WTC11 (cell line): ENCODE measurements around the gene MYO15B. TPM values are rescaled to one million over a fixed set of nuclear protein-coding genes. Genes with fewer than 3 reads are reported as not detected.

Experiments used
- ATAC-seq: fragments of 200-7000 bp; cut with Tn5 transposase; 2 replicates; pipeline ENCODE4 v1.10.0; 2021; ENCODE audit warnings: mild to moderate bottlenecking, moderate library complexity
- CTCF ChIA-PET: fragments of 300-600 bp; sonication (Branson Sonifier 250); formaldehyde crosslinking; loops from one replicate; lab custom pipeline; 2021; ENCODE audit warnings: antibody characterized with exemption; lab: Charles Lee
- POLR2A ChIA-PET: fragments of 350-600 bp; sonication (Branson Sonifier 250); formaldehyde crosslinking; loops from one replicate; lab custom pipeline; 2021; ENCODE audit warnings: antibody characterized with exemption; lab: Charles Lee
- DNase-seq: peaks from one replicate; pipeline ENCODE4 v3.0.0; 2021; ENCODE audit warnings: low spot score
- H3K27ac Mint-ChIP-seq: 2 replicates; pipeline ENCODE4 v1.8.0; 2021; ENCODE audit warnings: mixed read lengths
- H3K27me3 Mint-ChIP-seq: 2 replicates; pipeline ENCODE4 v1.8.0; 2021; ENCODE audit warnings: low read depth, mild to moderate bottlenecking, moderate library complexity, mixed read lengths
- H3K36me3 Mint-ChIP-seq: 2 replicates; pipeline ENCODE4 v1.8.0; 2021; ENCODE audit warnings: mixed read lengths
- H3K4me1 Mint-ChIP-seq: 2 replicates; pipeline ENCODE4 v1.8.0; 2022; ENCODE audit warnings: mixed read lengths
- H3K4me3 Mint-ChIP-seq: 2 replicates; pipeline ENCODE4 v1.8.0; 2021; ENCODE audit warnings: mild to moderate bottlenecking, moderate library complexity, mixed read lengths
- H3K9me3 Mint-ChIP-seq: 2 replicates; pipeline ENCODE4 v1.8.0; 2021; ENCODE audit warnings: mixed read lengths
- CREB1 ChIP-seq: sonication (generic); formaldehyde crosslinking; IDR thresholded peaks from 2 replicates; pipeline ENCODE4 v1.8.0; 2023; ENCODE audit warnings: mild to moderate bottlenecking, missing genetic modification reagents
- CREM ChIP-seq: sonication (generic); formaldehyde crosslinking; IDR thresholded peaks from 2 replicates; pipeline ENCODE4 v1.8.1; 2022; ENCODE audit warnings: mild to moderate bottlenecking, missing genetic modification reagents, moderate library complexity
- ELF4 ChIP-seq: sonication (generic); formaldehyde crosslinking; IDR thresholded peaks from 2 replicates; pipeline ENCODE4 v1.8.1; 2022; ENCODE audit warnings: low read depth, mild to moderate bottlenecking, moderate library complexity, missing genetic modification reagents
- ESRRA ChIP-seq: sonication (generic); formaldehyde crosslinking; IDR thresholded peaks from 2 replicates; pipeline ENCODE4 v1.8.1; 2022; ENCODE audit warnings: mild to moderate bottlenecking, missing genetic modification reagents, borderline replicate concordance
- GRHL2 ChIP-seq: fragments of 250-450 bp; sonication (Bioruptor Pico); IDR thresholded peaks from 2 replicates; pipeline ENCODE4 v1.8.0; 2022; ENCODE audit warnings: mild to moderate bottlenecking, moderate library complexity; ENCODE audit not compliant: insufficient replicate concordance, severe bottlenecking
- NFE2L1 ChIP-seq: sonication (generic); formaldehyde crosslinking; IDR thresholded peaks from 2 replicates; pipeline ENCODE4 v1.8.1; 2023; ENCODE audit warnings: missing genetic modification reagents
- PRRX2 ChIP-seq: fragments of 250-450 bp; sonication (Bioruptor Pico); IDR thresholded peaks from 2 replicates; pipeline ENCODE4 v1.8.0; 2021; ENCODE audit warnings: mild to moderate bottlenecking
- SMAD4 ChIP-seq: sonication (generic); formaldehyde crosslinking; IDR thresholded peaks from 2 replicates; pipeline ENCODE4 v1.8.0; 2022; ENCODE audit warnings: mild to moderate bottlenecking, missing genetic modification reagents
- SOX15 ChIP-seq: fragments of 250-450 bp; sonication (Bioruptor Pico); IDR thresholded peaks from 2 replicates; pipeline ENCODE4 v1.9.0; 2021; ENCODE audit warnings: mild to moderate bottlenecking
- TP53 ChIP-seq: sonication (generic); formaldehyde crosslinking; IDR thresholded peaks from 2 replicates; pipeline ENCODE4 v1.8.1; 2023; ENCODE audit warnings: mild to moderate bottlenecking, missing genetic modification reagents
- ZNF121 ChIP-seq: sonication (generic); formaldehyde crosslinking; IDR thresholded peaks from 2 replicates; pipeline ENCODE4 v1.8.0; 2023; ENCODE audit warnings: missing genetic modification reagents
- ZNF317 ChIP-seq: sonication (generic); formaldehyde crosslinking; IDR thresholded peaks from 2 replicates; pipeline ENCODE4 v1.8.1; 2023; ENCODE audit warnings: low read depth, mild to moderate bottlenecking, moderate library complexity, missing genetic modification reagents, borderline replicate concordance
- total RNA-seq: library from RNA; stranded (reverse); gene quantifications from 3 replicates; pipeline ENCODE4 v1.2.3, GENCODE V29; 2021
- TF ChIP-seq, protein P1 (sequence below): sonication (generic); formaldehyde crosslinking; conservative IDR thresholded peaks from 2 replicates; pipeline ENCODE4 v1.8.1; 2023; ENCODE audit warnings: mild to moderate bottlenecking, low read depth, missing genetic modification reagents, moderate library complexity
- TF ChIP-seq, protein P2 (sequence below): sonication (generic); formaldehyde crosslinking; IDR thresholded peaks from 2 replicates; pipeline ENCODE4 v1.8.1; 2022; ENCODE audit warnings: mild to moderate bottlenecking, moderate library complexity, missing genetic modification reagents
- TF ChIP-seq, protein P3 (sequence below): sonication (generic); formaldehyde crosslinking; IDR thresholded peaks from 2 replicates; pipeline ENCODE4 v1.8.0; 2022; ENCODE audit warnings: mild to moderate bottlenecking, missing genetic modification reagents
- TF ChIP-seq, protein P4 (sequence below): sonication (generic); formaldehyde crosslinking; IDR thresholded peaks from 2 replicates; pipeline ENCODE4 v1.8.0; 2022; ENCODE audit warnings: mild to moderate bottlenecking, missing genetic modification reagents
- TF ChIP-seq, protein P5 (sequence below): sonication (generic); formaldehyde crosslinking; IDR thresholded peaks from 2 replicates; pipeline ENCODE4 v1.8.1; 2023; ENCODE audit warnings: mild to moderate bottlenecking, moderate library complexity, missing genetic modification reagents
- TF ChIP-seq, protein P6 (sequence below): fragments of 250-450 bp; sonication (Bioruptor Pico); IDR thresholded peaks from 2 replicates; pipeline ENCODE4 v1.9.0; 2021; ENCODE audit warnings: mild to moderate bottlenecking, borderline replicate concordance
- TF ChIP-seq, protein P7 (sequence below): sonication (generic); formaldehyde crosslinking; IDR thresholded peaks from 2 replicates; pipeline ENCODE4 v1.8.1; 2022; ENCODE audit warnings: missing genetic modification reagents, borderline replicate concordance

MYO15B gene
- total RNA-seq, 1 experiment from 2014 or later: 35.6 TPM

DNA sequence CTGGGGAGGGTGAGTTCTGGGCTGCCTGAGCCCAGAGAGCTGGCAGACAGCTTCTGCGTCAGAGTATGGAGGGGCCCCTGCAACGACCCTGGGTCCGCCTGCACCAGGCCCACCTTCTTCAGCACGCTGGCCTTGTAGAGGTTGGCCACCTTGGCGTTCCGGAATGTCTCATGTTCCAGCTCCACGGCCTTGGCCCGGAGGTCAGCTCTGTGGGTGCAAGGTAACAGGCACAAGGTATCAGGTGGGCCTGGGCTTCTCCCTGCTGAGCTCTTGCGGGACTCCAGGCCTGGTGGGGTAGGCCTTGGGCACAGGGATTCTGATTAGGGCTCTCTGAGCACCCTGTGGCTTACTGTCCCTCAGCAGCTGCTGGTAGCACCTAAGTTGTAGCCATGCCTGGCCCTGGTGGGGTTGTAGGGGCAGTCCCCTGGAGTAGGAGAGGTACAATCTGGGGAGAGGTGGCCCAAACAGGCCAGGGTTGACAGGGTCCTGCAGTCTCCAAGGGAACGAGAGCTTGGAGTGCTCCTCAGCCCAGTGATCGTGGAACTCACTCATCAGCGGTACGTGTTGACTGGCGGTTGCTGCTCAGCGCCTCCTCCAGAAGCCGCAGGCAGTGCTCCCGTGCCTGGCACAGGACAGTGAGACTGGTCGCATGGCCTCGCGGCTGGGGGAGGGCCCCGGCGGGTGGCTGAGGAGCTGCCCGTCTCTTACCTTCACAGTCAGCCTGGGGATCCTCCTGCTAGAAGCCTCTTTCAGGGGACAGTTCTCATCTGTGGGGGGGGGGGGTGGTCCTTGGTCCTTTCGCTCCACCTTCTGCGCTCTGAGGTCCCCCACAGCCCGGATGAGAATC, 42.7 kb downstream of the MYO15B start (continued):
- TF ChIP-seq ZNF317 (CRISPR knock-in tag) (no peak), ESRRA (CRISPR knock-in tag) (no peak), ELF4 (CRISPR knock-in tag) (no peak), TP53 (no peak), CREM (CRISPR knock-in tag) (no peak)
- TF ChIP-seq, protein P1, sequence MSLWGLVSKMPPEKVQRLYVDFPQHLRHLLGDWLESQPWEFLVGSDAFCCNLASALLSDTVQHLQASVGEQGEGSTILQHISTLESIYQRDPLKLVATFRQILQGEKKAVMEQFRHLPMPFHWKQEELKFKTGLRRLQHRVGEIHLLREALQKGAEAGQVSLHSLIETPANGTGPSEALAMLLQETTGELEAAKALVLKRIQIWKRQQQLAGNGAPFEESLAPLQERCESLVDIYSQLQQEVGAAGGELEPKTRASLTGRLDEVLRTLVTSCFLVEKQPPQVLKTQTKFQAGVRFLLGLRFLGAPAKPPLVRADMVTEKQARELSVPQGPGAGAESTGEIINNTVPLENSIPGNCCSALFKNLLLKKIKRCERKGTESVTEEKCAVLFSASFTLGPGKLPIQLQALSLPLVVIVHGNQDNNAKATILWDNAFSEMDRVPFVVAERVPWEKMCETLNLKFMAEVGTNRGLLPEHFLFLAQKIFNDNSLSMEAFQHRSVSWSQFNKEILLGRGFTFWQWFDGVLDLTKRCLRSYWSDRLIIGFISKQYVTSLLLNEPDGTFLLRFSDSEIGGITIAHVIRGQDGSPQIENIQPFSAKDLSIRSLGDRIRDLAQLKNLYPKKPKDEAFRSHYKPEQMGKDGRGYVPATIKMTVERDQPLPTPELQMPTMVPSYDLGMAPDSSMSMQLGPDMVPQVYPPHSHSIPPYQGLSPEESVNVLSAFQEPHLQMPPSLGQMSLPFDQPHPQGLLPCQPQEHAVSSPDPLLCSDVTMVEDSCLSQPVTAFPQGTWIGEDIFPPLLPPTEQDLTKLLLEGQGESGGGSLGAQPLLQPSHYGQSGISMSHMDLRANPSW (CRISPR knock-in tag): no peak
- TF ChIP-seq, protein P2, sequence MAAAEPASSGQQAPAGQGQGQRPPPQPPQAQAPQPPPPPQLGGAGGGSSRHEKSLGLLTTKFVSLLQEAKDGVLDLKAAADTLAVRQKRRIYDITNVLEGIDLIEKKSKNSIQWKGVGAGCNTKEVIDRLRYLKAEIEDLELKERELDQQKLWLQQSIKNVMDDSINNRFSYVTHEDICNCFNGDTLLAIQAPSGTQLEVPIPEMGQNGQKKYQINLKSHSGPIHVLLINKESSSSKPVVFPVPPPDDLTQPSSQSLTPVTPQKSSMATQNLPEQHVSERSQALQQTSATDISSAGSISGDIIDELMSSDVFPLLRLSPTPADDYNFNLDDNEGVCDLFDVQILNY (CRISPR knock-in tag): no peak
- TF ChIP-seq, protein P3, sequence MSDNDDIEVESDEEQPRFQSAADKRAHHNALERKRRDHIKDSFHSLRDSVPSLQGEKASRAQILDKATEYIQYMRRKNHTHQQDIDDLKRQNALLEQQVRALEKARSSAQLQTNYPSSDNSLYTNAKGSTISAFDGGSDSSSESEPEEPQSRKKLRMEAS (CRISPR knock-in tag): no peak
- TF ChIP-seq, all 79 proteins: peak for 0

DNA sequence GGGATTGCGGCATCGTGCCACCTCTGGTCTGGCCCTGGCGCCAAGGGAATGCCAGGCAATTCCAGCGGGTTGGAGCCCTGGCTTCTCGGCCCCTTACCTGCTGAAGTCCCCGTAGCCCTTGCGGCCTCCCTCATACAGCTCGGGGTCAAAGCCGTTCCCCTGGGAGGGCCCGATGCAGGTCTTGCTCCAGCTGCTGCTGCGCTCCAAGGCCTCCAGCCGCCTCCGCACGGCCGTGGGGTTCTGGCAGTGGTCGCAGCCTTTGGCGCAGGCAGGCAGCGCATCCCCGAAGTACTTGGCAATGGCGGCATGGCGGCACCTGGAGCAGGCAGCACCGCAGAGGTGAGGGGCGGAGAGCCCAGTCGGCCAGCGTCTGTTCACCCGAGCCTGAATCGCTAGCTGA, 43.8 kb downstream of the MYO15B start:
- H3K4me1 Mint-ChIP-seq: peaks cover 11% of the 10 kb centered on the region
- H3K27ac Mint-ChIP-seq: no peak overlapping the region
- no peaks in the 10 kb centered on the region for H3K9me3 Mint-ChIP-seq
- no peak for DNase-seq
- ATAC-seq: no peak
- no peaks in the 10 kb centered on the region for H3K36me3 Mint-ChIP-seq
- no peak overlapping the region for H3K4me3 Mint-ChIP-seq
- ChIA-PET POLR2A (no interaction called here), CTCF (interaction anchor here (0.6 to 11.9 kb wide), 5 partner anchors 11 to 134 kb away, joined by 3 to 456 read pairs (median 24); a partner anchor contains a TSS)
- TF ChIP-seq, protein P4, sequence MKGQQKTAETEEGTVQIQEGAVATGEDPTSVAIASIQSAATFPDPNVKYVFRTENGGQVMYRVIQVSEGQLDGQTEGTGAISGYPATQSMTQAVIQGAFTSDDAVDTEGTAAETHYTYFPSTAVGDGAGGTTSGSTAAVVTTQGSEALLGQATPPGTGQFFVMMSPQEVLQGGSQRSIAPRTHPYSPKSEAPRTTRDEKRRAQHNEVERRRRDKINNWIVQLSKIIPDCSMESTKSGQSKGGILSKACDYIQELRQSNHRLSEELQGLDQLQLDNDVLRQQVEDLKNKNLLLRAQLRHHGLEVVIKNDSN (CRISPR knock-in tag): no peak
- TF ChIP-seq GRHL2 (no peak), SMAD4 (CRISPR knock-in tag) (no peak), CREB1 (CRISPR knock-in tag) (no peak), SOX15 (CRISPR knock-in tag) (no peak), ZNF121 (CRISPR knock-in tag) (no peak), PRRX2 (no peak), NFE2L1 (no peak)
- TF ChIP-seq, protein P5, sequence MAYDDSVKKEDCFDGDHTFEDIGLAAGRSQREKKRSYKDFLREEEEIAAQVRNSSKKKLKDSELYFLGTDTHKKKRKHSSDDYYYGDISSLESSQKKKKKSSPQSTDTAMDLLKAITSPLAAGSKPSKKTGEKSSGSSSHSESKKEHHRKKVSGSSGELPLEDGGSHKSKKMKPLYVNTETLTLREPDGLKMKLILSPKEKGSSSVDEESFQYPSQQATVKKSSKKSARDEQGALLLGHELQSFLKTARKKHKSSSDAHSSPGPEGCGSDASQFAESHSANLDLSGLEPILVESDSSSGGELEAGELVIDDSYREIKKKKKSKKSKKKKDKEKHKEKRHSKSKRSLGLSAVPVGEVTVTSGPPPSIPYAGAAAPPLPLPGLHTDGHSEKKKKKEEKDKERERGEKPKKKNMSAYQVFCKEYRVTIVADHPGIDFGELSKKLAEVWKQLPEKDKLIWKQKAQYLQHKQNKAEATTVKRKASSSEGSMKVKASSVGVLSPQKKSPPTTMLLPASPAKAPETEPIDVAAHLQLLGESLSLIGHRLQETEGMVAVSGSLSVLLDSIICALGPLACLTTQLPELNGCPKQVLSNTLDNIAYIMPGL (CRISPR knock-in tag): no peak
- TF ChIP-seq, protein P6, sequence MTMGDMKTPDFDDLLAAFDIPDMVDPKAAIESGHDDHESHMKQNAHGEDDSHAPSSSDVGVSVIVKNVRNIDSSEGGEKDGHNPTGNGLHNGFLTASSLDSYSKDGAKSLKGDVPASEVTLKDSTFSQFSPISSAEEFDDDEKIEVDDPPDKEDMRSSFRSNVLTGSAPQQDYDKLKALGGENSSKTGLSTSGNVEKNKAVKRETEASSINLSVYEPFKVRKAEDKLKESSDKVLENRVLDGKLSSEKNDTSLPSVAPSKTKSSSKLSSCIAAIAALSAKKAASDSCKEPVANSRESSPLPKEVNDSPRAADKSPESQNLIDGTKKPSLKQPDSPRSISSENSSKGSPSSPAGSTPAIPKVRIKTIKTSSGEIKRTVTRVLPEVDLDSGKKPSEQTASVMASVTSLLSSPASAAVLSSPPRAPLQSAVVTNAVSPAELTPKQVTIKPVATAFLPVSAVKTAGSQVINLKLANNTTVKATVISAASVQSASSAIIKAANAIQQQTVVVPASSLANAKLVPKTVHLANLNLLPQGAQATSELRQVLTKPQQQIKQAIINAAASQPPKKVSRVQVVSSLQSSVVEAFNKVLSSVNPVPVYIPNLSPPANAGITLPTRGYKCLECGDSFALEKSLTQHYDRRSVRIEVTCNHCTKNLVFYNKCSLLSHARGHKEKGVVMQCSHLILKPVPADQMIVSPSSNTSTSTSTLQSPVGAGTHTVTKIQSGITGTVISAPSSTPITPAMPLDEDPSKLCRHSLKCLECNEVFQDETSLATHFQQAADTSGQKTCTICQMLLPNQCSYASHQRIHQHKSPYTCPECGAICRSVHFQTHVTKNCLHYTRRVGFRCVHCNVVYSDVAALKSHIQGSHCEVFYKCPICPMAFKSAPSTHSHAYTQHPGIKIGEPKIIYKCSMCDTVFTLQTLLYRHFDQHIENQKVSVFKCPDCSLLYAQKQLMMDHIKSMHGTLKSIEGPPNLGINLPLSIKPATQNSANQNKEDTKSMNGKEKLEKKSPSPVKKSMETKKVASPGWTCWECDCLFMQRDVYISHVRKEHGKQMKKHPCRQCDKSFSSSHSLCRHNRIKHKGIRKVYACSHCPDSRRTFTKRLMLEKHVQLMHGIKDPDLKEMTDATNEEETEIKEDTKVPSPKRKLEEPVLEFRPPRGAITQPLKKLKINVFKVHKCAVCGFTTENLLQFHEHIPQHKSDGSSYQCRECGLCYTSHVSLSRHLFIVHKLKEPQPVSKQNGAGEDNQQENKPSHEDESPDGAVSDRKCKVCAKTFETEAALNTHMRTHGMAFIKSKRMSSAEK (CRISPR knock-in tag): no peak
- TF ChIP-seq, protein P7, sequence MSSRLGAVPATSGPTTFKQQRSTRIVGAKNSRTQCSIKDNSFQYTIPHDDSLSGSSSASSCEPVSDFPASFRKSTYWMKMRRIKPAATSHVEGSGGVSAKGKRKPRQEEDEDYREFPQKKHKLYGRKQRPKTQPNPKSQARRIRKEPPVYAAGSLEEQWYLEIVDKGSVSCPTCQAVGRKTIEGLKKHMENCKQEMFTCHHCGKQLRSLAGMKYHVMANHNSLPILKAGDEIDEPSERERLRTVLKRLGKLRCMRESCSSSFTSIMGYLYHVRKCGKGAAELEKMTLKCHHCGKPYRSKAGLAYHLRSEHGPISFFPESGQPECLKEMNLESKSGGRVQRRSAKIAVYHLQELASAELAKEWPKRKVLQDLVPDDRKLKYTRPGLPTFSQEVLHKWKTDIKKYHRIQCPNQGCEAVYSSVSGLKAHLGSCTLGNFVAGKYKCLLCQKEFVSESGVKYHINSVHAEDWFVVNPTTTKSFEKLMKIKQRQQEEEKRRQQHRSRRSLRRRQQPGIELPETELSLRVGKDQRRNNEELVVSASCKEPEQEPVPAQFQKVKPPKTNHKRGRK (CRISPR knock-in tag): no peak
- H3K27me3 Mint-ChIP-seq: no peaks in the 10 kb centered on the region
